Measurements from ENCODE around the gene TENM4.

- TF ChIP-seq SP1 (IDR thresholded peaks at IDR 0.05), result no peak
- TF ChIP-seq, protein P1, sequence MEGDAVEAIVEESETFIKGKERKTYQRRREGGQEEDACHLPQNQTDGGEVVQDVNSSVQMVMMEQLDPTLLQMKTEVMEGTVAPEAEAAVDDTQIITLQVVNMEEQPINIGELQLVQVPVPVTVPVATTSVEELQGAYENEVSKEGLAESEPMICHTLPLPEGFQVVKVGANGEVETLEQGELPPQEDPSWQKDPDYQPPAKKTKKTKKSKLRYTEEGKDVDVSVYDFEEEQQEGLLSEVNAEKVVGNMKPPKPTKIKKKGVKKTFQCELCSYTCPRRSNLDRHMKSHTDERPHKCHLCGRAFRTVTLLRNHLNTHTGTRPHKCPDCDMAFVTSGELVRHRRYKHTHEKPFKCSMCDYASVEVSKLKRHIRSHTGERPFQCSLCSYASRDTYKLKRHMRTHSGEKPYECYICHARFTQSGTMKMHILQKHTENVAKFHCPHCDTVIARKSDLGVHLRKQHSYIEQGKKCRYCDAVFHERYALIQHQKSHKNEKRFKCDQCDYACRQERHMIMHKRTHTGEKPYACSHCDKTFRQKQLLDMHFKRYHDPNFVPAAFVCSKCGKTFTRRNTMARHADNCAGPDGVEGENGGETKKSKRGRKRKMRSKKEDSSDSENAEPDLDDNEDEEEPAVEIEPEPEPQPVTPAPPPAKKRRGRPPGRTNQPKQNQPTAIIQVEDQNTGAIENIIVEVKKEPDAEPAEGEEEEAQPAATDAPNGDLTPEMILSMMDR (IDR thresholded peaks at IDR 0.05; ENCODE audit: low read depth, low read length, missing input control), result no peak
Observed at GRCh38 chr11:78916759-78917158, 524.1 kb downstream of the TENM4 start.
